ENCODE results near the gene LIG3.
"Not testable (repeated sequence)": the region's sequence is repeated elsewhere in the genome, so short reads cannot be mapped to it uniquely, and the experiment has no call there.

LIG3 gene

DNA sequence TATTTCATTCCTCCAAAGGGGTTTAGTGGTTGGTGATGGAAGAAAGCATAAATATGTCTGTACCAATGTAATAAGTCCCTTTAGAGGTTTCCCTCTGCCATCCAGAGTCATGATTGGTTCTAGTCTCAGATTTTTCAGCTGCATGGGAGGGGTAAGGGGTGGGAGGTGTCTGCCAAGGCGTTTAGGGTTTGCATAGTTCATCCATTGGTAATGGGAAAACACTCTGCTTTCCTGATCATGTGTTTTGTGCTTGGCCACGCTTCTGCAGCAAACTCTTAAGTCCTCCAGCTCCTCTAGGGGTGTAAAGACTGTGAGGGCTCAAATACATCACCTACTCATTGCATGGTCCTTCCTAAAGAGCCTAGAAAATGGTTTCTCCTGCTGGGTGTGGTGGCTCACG is 29.8 kb downstream of the LIG3 start:
- no peaks in the 10 kb centered on the region for H3K27me3 ChIP-seq (ENCODE audit: low read depth)
- no peaks in the 10 kb centered on the region for H3K4me1 ChIP-seq
- peaks cover 40% of the 10 kb centered on the region for H3K36me3 ChIP-seq (replicated peaks)
- no peak overlapping the region for H3K4me3 ChIP-seq
- DNase-seq (ENCODE audit: low spot score in 2 of 2), result no peak
- in situ Hi-C loops (cut with MboI; ENCODE audit: low sequenced_read_pairs), result no loop called here
- H3K9me3 ChIP-seq, result no peaks in the 10 kb centered on the region

DNA sequence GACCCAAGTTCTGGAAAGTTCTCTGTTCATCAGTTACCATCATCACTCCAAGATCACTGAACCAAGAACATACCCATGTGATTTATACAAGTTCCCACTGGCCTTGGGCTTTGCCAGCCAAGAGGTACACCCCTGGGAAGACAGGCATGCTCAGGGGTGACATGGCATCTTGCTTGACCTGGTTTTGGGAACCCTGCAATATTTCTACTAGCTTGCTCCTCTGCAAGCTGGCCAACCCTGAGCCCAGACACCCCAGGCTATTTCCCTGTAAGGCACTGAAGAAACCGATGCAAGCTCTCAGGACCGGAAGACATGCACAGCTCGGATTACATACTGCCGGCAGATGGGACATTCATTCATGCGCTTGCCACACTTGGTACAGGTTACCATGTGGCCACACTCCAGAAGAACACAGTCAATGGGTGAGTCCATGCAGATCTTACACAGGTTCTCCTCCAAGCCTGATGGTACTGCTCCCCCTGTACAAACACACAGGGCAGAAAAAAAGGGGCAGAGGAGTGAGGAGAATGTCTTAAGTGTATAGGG is 31.4 kb downstream of the LIG3 start:
- Histone ChIP-seq H3K36me3 (replicated peaks) (peaks cover 44% of the 10 kb centered on the region), H3K27me3 (ENCODE audit: low read depth) (no peaks in the 10 kb centered on the region), H3K9me3 (no peaks in the 10 kb centered on the region), H3K4me3 (no peak overlapping the region), H3K4me1 (no peaks in the 10 kb centered on the region)
- DNase-seq (ENCODE audit: low spot score in 2 of 2), result no peak
- in situ Hi-C loops (cut with MboI; ENCODE audit: low sequenced_read_pairs), result no loop called here

DNA sequence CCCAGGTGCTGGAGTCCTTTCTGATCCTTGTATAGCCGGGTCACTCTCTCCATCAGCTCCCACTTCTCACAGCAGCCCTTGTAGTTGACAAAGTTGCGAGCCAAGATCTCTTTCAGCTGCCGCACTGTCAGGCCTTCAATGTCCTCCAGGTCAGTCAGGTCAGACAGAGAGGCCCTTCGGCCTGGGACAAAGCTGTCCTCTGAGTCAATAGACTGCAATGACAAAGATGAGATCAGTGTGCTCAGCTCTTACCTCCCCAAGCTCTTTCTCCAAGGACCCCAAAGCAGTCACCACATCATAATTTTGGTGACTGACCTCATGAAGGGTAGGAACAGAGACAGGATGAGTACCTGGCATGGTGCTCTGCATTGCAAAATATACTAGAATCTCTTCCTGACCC is 36.1 kb downstream of the LIG3 start:
- no peaks in the 10 kb centered on the region for H3K4me1 ChIP-seq
- no peak overlapping the region for H3K4me3 ChIP-seq
- peaks cover 20% of the 10 kb centered on the region for H3K36me3 ChIP-seq (replicated peaks)
- in situ Hi-C loops (cut with MboI; ENCODE audit: low sequenced_read_pairs), result no loop called here
- DNase-seq (ENCODE audit: low spot score in 2 of 2), result no peak
- H3K27me3 ChIP-seq (ENCODE audit: low read depth), result no peaks in the 10 kb centered on the region
- H3K9me3 ChIP-seq, result no peaks in the 10 kb centered on the region

DNA sequence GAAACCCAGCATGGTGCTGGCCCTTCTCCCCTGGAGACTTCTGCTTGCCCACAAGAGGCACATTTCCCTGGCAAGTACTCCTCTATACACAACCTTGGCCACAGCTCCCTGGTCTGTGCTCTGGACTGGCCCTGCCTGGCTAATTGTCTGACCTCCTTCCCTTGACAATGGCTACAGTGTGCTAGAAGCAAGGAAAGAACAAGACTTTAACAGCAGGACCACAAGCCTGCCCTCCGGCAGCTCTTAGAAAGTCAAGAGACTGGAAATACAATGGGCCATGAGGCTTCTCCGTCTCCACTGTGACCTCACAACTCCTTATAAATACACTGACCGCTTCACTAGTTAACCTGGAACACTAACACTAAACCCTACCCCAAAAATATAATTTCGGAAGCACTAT is 36.7 kb downstream of the LIG3 start:
- Histone ChIP-seq H3K27me3 (ENCODE audit: low read depth) (no peaks in the 10 kb centered on the region), H3K4me3 (no peak overlapping the region), H3K9me3 (no peaks in the 10 kb centered on the region), H3K36me3 (replicated peaks) (peaks cover 19% of the 10 kb centered on the region), H3K4me1 (no peaks in the 10 kb centered on the region)
- in situ Hi-C loops (cut with MboI; ENCODE audit: low sequenced_read_pairs), result no loop called here
- DNase-seq (ENCODE audit: low spot score in 2 of 2), result no peak

DNA sequence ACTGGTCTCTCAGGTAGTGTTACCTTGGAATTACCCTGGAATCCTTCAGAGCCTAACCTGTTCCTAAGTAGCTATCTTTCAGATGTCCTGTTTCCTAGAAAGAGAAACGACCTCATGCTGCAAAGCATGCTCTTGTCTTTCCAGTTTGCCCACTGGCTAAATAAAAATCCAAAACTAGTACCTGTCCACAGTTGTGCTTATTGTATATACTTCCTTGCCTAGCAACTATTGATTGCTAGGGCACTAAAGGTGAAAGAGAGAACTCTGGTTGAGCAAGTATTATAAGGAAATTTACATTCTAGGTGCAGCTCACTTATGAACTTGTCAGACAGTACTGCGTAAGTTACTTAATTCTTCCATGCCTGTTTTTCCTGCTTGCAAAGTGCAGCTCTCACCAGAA is 38.5 kb downstream of the LIG3 start:
- peaks cover 16% of the 10 kb centered on the region for H3K36me3 ChIP-seq (replicated peaks)
- no peak overlapping the region for H3K4me3 ChIP-seq
- DNase-seq (ENCODE audit: low spot score in 2 of 2), result no peak
- no peaks in the 10 kb centered on the region for H3K4me1 ChIP-seq
- no peaks in the 10 kb centered on the region for H3K9me3 ChIP-seq
- no peaks in the 10 kb centered on the region for H3K27me3 ChIP-seq (ENCODE audit: low read depth)
- in situ Hi-C loops (cut with MboI; ENCODE audit: low sequenced_read_pairs), result no loop called here

DNA sequence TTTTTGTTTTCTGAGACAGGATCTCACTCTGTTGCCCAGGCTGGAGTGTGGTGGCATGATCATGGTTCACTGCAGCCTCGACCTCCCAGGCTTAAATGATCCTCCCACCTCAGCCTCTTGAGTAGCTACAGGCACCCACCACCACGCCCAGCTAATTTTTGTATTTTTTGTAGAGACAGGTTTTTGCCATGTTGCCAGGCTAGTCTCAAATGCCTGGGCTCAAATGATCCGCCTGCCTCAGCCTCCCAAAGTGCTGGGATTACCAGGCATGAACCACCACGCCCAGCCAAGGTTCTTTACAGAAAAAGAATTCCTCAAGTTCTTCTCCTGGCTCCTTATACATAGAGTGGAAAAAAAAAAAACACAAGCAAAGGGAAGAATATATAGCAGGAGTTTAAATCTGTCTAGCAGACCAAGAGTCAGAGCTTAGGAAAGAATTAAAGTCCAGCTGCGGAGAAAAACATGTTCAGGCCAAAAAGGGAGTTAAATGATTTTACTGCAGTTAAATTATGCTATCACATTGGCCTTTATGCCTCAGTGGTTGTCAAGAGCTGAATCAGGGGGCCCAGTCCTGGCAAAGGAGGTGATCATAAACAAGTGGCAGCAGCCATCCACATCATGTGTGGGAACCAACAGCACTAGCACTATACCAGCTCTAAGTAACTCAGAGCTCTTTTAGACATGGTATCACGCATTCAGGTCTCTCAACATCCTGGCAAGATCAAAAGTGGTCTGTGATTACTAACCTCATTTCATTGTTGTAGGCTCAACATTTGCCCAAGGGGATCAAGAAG is 39.3 kb downstream of the LIG3 start:
- H3K4me3 ChIP-seq, result no peak overlapping the region
- in situ Hi-C loops (cut with MboI; ENCODE audit: low sequenced_read_pairs), result no loop called here
- no peak for DNase-seq (ENCODE audit: low spot score in 2 of 2)
- H3K4me1 ChIP-seq, result no peaks in the 10 kb centered on the region
- no peaks in the 10 kb centered on the region for H3K27me3 ChIP-seq (ENCODE audit: low read depth)
- H3K9me3 ChIP-seq, result no peaks in the 10 kb centered on the region
- peaks cover 13% of the 10 kb centered on the region for H3K36me3 ChIP-seq (replicated peaks)

DNA sequence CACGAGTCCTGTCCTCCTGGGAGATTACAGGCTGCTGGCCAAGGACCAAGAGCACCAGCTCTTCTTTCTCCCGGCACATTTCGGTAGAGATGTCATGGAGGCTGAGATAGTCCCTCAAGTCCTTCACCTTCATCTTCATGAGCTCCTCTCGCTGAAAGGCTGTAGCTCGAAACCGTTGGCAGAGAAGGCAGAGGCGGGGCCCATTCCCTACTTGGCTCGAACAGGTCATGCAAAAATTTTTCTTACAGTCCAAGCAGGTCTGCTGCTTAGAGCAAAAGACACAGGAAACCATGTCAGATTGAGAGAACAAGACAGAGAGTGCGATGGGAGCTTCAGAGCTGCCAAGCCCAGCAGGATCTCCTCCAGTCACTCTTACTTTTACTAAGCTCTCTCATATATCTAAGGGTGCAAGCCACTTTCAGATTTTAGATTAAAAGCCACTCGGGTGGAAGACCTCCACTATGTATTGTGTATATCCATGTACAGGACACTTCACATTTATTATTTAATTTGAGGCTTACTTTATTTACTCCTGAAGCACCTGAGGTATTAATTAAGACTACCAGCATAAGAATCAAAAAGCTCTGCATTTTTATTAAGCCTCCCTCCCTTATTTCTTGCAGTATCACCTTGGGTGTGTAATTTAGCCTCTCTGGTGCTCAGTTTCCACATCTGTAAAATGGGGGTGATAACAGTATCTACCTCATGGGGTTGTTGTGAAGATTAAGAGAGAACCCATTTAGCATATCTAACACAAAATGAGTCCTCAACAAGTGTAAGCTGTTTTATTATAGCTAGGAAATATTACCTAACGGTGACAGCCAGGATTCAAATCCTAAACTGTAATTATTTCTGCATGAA is 41.4 kb downstream of the LIG3 start:
- Histone ChIP-seq H3K36me3 (replicated peaks) (no peaks in the 10 kb centered on the region), H3K4me1 (no peaks in the 10 kb centered on the region), H3K9me3 (no peaks in the 10 kb centered on the region), H3K4me3 (no peak overlapping the region), H3K27me3 (ENCODE audit: low read depth) (no peaks in the 10 kb centered on the region)
- in situ Hi-C loops (cut with MboI; ENCODE audit: low sequenced_read_pairs), result no loop called here
- no peak for DNase-seq (ENCODE audit: low spot score in 2 of 2)

DNA sequence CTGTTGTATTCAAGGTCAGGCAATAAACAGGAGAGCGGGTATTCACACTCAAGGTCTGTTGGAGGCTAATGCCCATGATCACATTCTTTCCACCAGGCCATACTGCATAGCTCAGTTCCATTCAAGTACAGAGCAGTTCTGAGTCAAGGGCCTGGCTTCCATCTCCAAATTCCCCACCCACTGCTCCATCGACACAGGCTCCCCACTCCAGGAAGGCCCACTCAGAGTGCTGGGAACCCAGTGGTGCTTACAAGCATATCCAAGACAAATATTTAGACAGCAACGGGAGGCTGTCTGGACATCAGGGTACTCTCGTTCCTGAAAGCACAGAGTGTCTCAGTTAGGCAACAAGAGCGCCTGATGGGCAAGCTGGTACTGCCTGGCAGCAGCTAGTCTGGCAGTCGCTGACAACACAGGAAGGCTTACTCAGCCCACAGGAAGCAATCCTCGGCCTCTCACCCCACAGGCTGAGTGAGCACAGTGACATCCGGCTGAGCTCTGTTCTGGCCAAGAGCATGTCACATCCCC is 42.3 kb downstream of the LIG3 start:
- H3K36me3 ChIP-seq (replicated peaks), result no peaks in the 10 kb centered on the region
- no peaks in the 10 kb centered on the region for H3K27me3 ChIP-seq (ENCODE audit: low read depth)
- no peak for DNase-seq (ENCODE audit: low spot score in 2 of 2)
- in situ Hi-C loops (cut with MboI; ENCODE audit: low sequenced_read_pairs), result no loop called here
- no peak overlapping the region for H3K4me3 ChIP-seq
- no peaks in the 10 kb centered on the region for H3K4me1 ChIP-seq
- no peaks in the 10 kb centered on the region for H3K9me3 ChIP-seq

DNA sequence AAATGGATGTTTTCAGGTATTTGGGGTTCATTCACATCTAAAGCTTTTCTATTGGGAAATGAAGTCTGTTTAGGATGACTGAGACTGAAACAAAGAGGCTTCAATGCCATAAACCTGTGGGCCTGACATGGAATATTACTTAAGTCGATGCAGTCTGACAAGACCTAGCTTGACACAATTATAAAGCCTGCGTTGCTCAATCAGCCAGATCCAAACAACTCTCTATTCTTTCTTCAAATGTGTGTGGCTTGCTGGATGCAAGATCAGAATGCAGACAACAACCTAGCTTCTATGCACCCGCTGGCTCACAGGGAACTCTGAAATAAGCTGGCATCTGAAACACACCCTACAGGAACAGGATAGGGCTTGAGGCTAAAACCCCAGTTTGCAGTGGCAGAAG is 43.2 kb downstream of the LIG3 start:
- in situ Hi-C loops (cut with MboI; ENCODE audit: low sequenced_read_pairs), result no loop called here
- Histone ChIP-seq H3K4me3 (no peak overlapping the region), H3K27me3 (ENCODE audit: low read depth) (no peaks in the 10 kb centered on the region), H3K4me1 (peaks cover 2% of the 10 kb centered on the region), H3K9me3 (no peaks in the 10 kb centered on the region), H3K36me3 (replicated peaks) (no peaks in the 10 kb centered on the region)
- DNase-seq (ENCODE audit: low spot score in 2 of 2), result no peak

DNA sequence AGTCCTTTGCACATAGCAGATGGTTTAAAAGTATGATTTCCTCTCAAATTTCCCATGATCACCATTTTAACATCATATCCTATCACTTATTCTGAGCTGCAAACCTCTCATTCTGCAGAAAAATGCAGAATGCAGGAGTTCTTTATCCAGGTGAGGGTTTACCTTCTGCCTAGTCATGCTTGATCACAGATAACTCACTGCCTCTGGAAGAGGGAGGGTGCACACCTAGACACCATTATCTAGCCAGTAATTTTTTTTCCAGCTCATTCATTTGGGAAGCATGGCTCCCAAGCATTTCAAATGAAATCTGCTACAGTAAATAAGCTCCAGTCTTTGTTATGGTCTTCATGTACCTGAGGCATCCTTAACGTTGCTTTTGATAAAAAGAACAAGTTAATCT is 45.2 kb downstream of the LIG3 start:
- Histone ChIP-seq H3K4me1 (peaks cover 3% of the 10 kb centered on the region), H3K4me3 (no peak overlapping the region), H3K27me3 (ENCODE audit: low read depth) (no peaks in the 10 kb centered on the region), H3K36me3 (replicated peaks) (no peaks in the 10 kb centered on the region), H3K9me3 (no peaks in the 10 kb centered on the region)
- no peak for DNase-seq (ENCODE audit: low spot score in 2 of 2)
- in situ Hi-C loops (cut with MboI; ENCODE audit: low sequenced_read_pairs), result no loop called here

DNA sequence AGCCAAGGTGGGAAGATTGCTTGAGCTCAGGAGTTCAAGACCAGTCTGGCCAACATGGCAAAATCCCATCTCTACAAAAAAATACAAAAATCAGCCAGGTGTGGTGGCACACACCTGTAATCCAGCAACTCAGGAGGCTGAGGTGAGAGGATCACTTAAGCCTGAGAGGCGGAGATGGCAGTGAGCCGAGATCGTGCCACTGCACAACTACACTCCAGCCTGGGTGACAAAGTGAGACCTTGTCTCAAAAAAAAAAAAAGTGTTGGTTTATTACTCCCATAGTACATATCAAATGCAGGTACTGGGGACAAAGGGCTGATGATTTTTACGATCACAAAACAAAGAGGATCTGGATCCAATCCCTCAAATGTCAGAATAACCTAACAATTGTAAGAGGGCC is 47.8 kb downstream of the LIG3 start:
- in situ Hi-C loops (cut with MboI; ENCODE audit: low sequenced_read_pairs); DNase-seq (ENCODE audit: low spot score in 2 of 2); H3K36me3 ChIP-seq (replicated peaks); H3K4me1 ChIP-seq; H3K9me3 ChIP-seq; H3K4me3 ChIP-seq; H3K27me3 ChIP-seq (ENCODE audit: low read depth): not testable (repeated sequence)

DNA sequence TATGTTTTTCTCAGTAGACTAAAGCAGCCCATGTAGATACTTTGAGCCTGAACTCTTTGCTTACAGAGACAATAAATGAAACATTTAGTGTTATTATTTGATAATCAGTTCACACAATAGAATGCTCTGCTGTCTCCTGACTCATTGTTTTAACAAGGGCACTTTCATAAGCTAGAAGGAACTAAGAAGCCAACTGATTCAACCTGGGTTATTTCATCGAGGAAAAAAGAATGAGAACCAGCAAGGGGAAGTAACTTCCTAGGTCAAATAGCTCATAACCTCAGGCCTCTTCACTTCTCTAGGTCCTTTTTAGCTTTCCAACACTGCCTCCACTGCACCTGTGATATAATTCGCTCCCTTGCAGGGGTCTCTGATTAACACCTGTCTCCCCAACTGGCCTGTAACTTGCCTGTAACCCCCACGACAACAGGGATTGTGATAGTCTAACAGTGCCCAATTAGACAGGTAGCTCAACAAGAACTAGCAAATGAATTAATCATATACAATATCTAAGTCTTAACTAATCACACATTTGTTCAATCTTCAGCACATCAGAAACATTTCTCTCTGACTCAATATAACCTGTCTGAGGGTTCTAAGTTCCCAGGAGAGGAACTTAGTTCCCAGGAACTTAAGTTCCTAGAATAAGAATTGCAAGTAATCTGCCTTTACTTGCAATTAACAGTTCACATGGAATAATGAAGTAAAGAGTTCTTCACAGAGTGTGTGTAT is 48.4 kb downstream of the LIG3 start:
- H3K9me3 ChIP-seq, result no peaks in the 10 kb centered on the region
- H3K27me3 ChIP-seq (ENCODE audit: low read depth), result no peaks in the 10 kb centered on the region
- no peak overlapping the region for H3K4me3 ChIP-seq
- in situ Hi-C loops (cut with MboI; ENCODE audit: low sequenced_read_pairs), result no loop called here
- DNase-seq (ENCODE audit: low spot score in 2 of 2), result no peak
- H3K4me1 ChIP-seq, result peaks cover 3% of the 10 kb centered on the region
- H3K36me3 ChIP-seq (replicated peaks), result no peaks in the 10 kb centered on the region

DNA sequence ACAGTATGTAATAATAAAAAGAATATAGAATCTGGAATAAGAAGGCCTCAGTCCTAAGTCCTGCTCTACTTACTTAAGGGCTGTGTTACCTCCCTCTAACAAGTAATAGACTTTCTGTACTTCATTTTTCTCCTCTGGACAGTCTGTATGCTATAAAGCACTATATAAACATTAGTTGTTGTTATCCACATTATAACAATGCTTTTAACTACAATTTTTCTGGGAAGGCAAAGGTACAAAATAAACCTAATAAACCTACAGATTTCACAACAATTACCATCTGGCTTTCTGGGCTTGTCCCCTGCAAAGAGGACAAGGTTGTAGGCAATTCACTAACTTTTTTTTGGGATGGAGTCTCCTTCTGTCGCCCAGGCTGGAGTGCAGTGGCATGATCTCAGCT is 50.5 kb downstream of the LIG3 start:
- no peaks in the 10 kb centered on the region for H3K27me3 ChIP-seq (ENCODE audit: low read depth)
- no peaks in the 10 kb centered on the region for H3K9me3 ChIP-seq
- in situ Hi-C loops (cut with MboI; ENCODE audit: low sequenced_read_pairs), result no loop called here
- DNase-seq (ENCODE audit: low spot score in 2 of 2), result no peak
- no peak overlapping the region for H3K4me3 ChIP-seq
- H3K36me3 ChIP-seq (replicated peaks), result no peaks in the 10 kb centered on the region
- peaks cover 3% of the 10 kb centered on the region for H3K4me1 ChIP-seq

All from HAP-1 (cell line).